GM12801 (cell line): Measurements from ENCODE around the gene CDKN3.

Experiments used
- CTCF ChIP-seq: IDR thresholded peaks from one replicate; pipeline ENCODE4 v1.5.1; 2011; ENCODE audit warnings: control low read depth; ENCODE audit not compliant: insufficient read length; ENCODE audit errors: extremely low read depth

The CDKN3 gene

GRCh38 chr14:54446161-54446693 lies 49.4 kb downstream of the CDKN3 start:
- no peak for TF ChIP-seq CTCF

GRCh38 chr14:54447231-54447692 lies 50.5 kb downstream of the CDKN3 start:
- no peak for TF ChIP-seq CTCF

GRCh38 chr14:54450535-54450934 lies 53.7 kb downstream of the CDKN3 start:
- no peak for TF ChIP-seq CTCF

- TF ChIP-seq CTCF: no peak
These were observed 54.4 kb downstream of the CDKN3 start for GRCh38 chr14:54451121-54451601.

GRCh38 chr14:54451961-54452360 lies 55.2 kb downstream of the CDKN3 start:
- no peak for TF ChIP-seq CTCF

GRCh38 chr14:54453252-54453651 lies 56.4 kb downstream of the CDKN3 start:
- no peak for TF ChIP-seq CTCF

GRCh38 chr14:54455363-54455762 lies 58.6 kb downstream of the CDKN3 start:
- no peak for TF ChIP-seq CTCF
